Stomach (tissue), 9 donors: ENCODE measurements around the gene C1D. TPM values are rescaled to one million over a fixed set of nuclear protein-coding genes. Genes with fewer than 3 reads are reported as not detected.

Experiments
- DNase-seq, 2 donors: peaks; one replicate each; pipeline versions ENCODE4 v3.0.0 to v3.0.0-alpha.2; 2013 to 2019
- H3K27ac ChIP-seq, 5 donors: fragments of 200-600 bp in 4 of 5; sonication (generic) in 4 of 5; one replicate each; pipeline ENCODE4 v1.5.1; 2013 to 2019; ENCODE audit warnings: mild to moderate bottlenecking in 1 of 5, moderate library complexity in 1 of 5
- H3K27me3 ChIP-seq, 3 donors: fragments of 200-600 bp; sonication (generic); one replicate each; pipeline ENCODE4 v1.5.1; 2017 to 2019; ENCODE audit warnings: mixed run types in 1 of 3
- H3K36me3 ChIP-seq, 4 donors: fragments of 200-600 bp; sonication (generic); 1 replicate in 3 of 4; 2 replicates in 1 of 4; pipeline ENCODE4 v1.5.1; 2016 to 2019
- H3K4me1 ChIP-seq, 4 donors: fragments of 200-600 bp; sonication (generic); one replicate each; pipeline ENCODE4 v1.5.1; 2016 to 2019
- H3K4me3 ChIP-seq, 4 donors: fragments of 200-600 bp; sonication (generic) in 3 of 4; one replicate each; pipeline ENCODE4 v1.5.1; 2016 to 2019; ENCODE audit warnings: mild to moderate bottlenecking in 1 of 4
- H3K9me3 ChIP-seq, 4 donors: fragments of 200-600 bp; sonication (generic); one replicate each; pipeline ENCODE4 v1.5.1; 2016 to 2019
- CTCF ChIP-seq, 7 experiments: fragments of 450-650 bp in 4 of 7; fragments of 200-600 bp in 3 of 7; sonication (generic) in 3 of 7; IDR thresholded peaks; one replicate each; pipeline ENCODE4 v1.5.1; 2016 to 2019; ENCODE audit warnings: antibody characterized with exemption in 7 of 7, control low read depth in 2 of 7, mild to moderate bottlenecking in 1 of 7
- EP300 ChIP-seq: sonication (generic); formaldehyde crosslinking; IDR thresholded peaks from one replicate; pipeline ENCODE4 v1.6.1; 2017; ENCODE audit warnings: antibody characterized with exemption
- POLR2A ChIP-seq, 4 donors: fragments of 450-650 bp; IDR thresholded peaks; one replicate each; pipeline ENCODE4 v1.6.1; 2016; ENCODE audit warnings: antibody characterized with exemption in 4 of 4, control low read depth in 2 of 4, mild to moderate bottlenecking in 1 of 4, moderate library complexity in 1 of 4
- POLR2AphosphoS5 ChIP-seq, 3 donors: sonication (generic); formaldehyde crosslinking; IDR thresholded peaks; one replicate each; pipeline ENCODE4 v1.6.1; 2016; ENCODE audit warnings: antibody characterized with exemption in 3 of 3
- WGBS, 5 donors: extraction: QIAGEN DNeasy Blood & Tissue Kit in 3 of 5; methylation state at CpG; one replicate each; pipeline versions ENCODE4 v1.1.5 to v1.1.7; 2013 to 2018; 5-methylcytosine and 5-hydroxymethylcytosine counted together
- intact Hi-C: fragments of 100-400 bp; cut with DNase I; formaldehyde crosslinking; loops from one replicate; pipeline ENCODE4 v1.15.1; 2023; ENCODE audit warnings: low total_unique reads
- polyA plus RNA-seq, 3 donors: library from polyadenylated mRNA; stranded (reverse); fragments of 200-250 nt; gene quantifications; one replicate each; pipeline ENCODE4 v1.2.3, GENCODE V29; 2013
- total RNA-seq, 5 donors: library from RNA; depleted of rRNA; stranded (reverse); fragments of >200 nt; gene quantifications; one replicate each; pipeline versions ENCODE4 v1.1.0 to v1.2.3, GENCODE V29; 2014 to 2016
- donor health status: healthy with polysubstance abuse.
- donor health status: Bipolar disorder and iron deficiency.
- donor health status: healthy.

Gene C1D
- total and polyA plus RNA-seq, 8 donors = 3.2 to 101 (median 29.5) TPM

- no peaks in the 10 kb centered on the region for H3K27me3 ChIP-seq
- no peak for DNase-seq
- no peaks in the 10 kb centered on the region for H3K36me3 ChIP-seq
- no peak for TF ChIP-seq EP300
- TF ChIP-seq POLR2AphosphoS5 (IDR thresholded peaks at IDR 0.05) = no peak
- TF ChIP-seq CTCF (IDR thresholded peaks at IDR 0.05) = no peak
- TF ChIP-seq POLR2A (IDR thresholded peaks at IDR 0.05) = no peak
- H3K4me3 ChIP-seq = no peak overlapping the region
- no peak overlapping the region for H3K27ac ChIP-seq
- peaks cover 0 to 5% (median 0%) of the 10 kb centered on the region in 4 donors for H3K4me1 ChIP-seq
- no peaks in the 10 kb centered on the region for H3K9me3 ChIP-seq
- intact Hi-C loops = no loop called here
- WGBS, 5 donors = 77 to 89% (median 80%) methylated on average over 2 of the region's 2 CpGs
Observed at GRCh38 chr2:68093634-68094033, 30.8 kb upstream of the C1D start.

DNA sequence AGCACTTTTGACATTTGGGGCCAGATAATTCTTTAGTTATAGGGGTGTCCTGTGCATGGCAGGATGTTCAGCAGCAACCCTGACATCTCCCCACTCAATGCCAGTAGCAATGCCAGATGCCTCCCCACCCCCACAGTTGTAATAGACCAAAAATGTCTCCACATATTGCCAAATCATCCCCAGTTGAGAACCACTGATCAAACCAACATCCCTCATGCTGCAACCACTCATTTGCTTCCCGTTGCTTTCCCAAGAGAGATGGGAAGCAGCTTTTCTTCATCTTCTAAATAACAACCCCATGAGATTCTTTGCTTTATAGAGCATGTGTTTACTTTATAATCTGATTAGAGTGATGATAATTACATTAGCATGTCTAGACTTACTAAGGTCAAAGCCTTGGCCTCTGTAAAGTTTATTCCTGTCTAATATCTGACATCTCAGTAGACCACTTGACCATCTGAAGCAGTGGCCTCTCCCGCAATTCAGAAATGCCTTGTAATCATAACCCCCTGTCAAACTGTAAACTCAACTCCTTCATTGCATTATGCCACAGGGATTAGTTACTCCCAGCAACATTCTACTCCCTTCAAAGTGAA, 28.7 kb upstream of the C1D start:
- no peaks in the 10 kb centered on the region for H3K27me3 ChIP-seq
- H3K4me1 ChIP-seq = peaks cover 0 to 5% (median 0%) of the 10 kb centered on the region in 4 donors
- H3K9me3 ChIP-seq = no peaks in the 10 kb centered on the region
- no peak overlapping the region for H3K4me3 ChIP-seq
- WGBS, 5 donors = 61 to 72% (median 67%) methylated on average over 2 of the region's 2 CpGs
- H3K36me3 ChIP-seq = no peaks in the 10 kb centered on the region
- no peak overlapping the region for H3K27ac ChIP-seq
- DNase-seq = no peak
- no peak for TF ChIP-seq EP300
- TF ChIP-seq CTCF (IDR thresholded peaks at IDR 0.05) = no peak
- TF ChIP-seq POLR2A (IDR thresholded peaks at IDR 0.05) = no peak
- TF ChIP-seq POLR2AphosphoS5 (IDR thresholded peaks at IDR 0.05) = no peak
- intact Hi-C loops = no loop called here

DNA sequence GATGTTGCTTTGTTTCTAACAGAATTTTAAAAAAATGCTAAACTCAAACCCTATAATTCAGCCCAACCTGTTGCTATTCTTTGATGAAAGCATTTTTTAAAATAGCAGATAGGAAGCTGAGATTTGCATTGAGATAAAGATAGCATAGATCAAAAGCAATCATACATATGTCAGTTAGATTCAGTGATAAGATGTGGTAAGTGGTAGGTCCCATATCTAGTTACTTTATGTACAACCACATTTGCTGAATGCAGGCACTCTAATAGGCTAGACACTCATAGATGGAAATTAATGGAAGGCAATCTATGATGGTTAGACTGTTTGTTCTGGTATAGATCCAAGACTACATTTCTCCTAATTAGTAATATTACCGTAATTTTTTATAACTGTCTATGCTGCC, 27.2 kb upstream of the C1D start:
- Histone ChIP-seq H3K4me3 (no peak overlapping the region), H3K27ac (no peak overlapping the region), H3K4me1 (no peaks in the 10 kb centered on the region), H3K9me3 (no peaks in the 10 kb centered on the region), H3K36me3 (no peaks in the 10 kb centered on the region), H3K27me3 (no peaks in the 10 kb centered on the region)
- 82 to 93% (median 88%) methylated on average over 1 of the region's 1 CpG for WGBS, 5 donors
- no peak for TF ChIP-seq CTCF (IDR thresholded peaks at IDR 0.05)
- no peak for TF ChIP-seq POLR2A (IDR thresholded peaks at IDR 0.05)
- no peak for TF ChIP-seq EP300
- no peak for TF ChIP-seq POLR2AphosphoS5 (IDR thresholded peaks at IDR 0.05)
- intact Hi-C loops = no loop called here
- DNase-seq = no peak

- Histone ChIP-seq H3K27ac (no peak overlapping the region), H3K9me3 (no peaks in the 10 kb centered on the region), H3K4me3 (no peak overlapping the region), H3K36me3 (no peaks in the 10 kb centered on the region), H3K4me1 (no peaks in the 10 kb centered on the region), H3K27me3 (no peaks in the 10 kb centered on the region)
- intact Hi-C loops = no loop called here
- no peak for DNase-seq
- TF ChIP-seq POLR2A (IDR thresholded peaks at IDR 0.05) = no peak
- no peak for TF ChIP-seq POLR2AphosphoS5 (IDR thresholded peaks at IDR 0.05)
- no peak for TF ChIP-seq EP300
- TF ChIP-seq CTCF (IDR thresholded peaks at IDR 0.05) = no peak
- 57 to 69% (median 68%) methylated on average over 2 of the region's 2 CpGs for WGBS, 5 donors
Observed at GRCh38 chr2:68088940-68089339, 26.1 kb upstream of the C1D start.
